ENCODE data around the gene MPPED1. TPM values are rescaled to one million over a fixed set of nuclear protein-coding genes. Genes with fewer than 3 reads are reported as not detected.

Gene MPPED1
- total RNA-seq, 2 experiments from 2014 or later = not detected

GRCh38 chr22:43384863-43385262 lies 27.0 kb upstream of the MPPED1 start:
- CTCF ChIA-PET = interaction anchor here (1.9 to 6.6 kb wide), 3 partner anchors 38 to 153 kb away, joined by 8 to 27 read pairs (median 10); no protein-coding TSS in a partner anchor
- intact Hi-C loops (cut with micrococcal nuclease) = loop anchor here (1.0 to 5.0 kb wide), 4 partner anchors 38 to 497 kb away; no protein-coding TSS in a partner anchor
- H3K4me3 Mint-ChIP-seq = no peak overlapping the region
- DNase-seq = no peak
- peaks cover 2% of the 10 kb centered on the region for H3K4me1 Mint-ChIP-seq (ENCODE audit: low read depth)
- no peaks in the 10 kb centered on the region for H3K9me3 Mint-ChIP-seq
- H3K27ac Mint-ChIP-seq = no peak overlapping the region
- peaks cover 20% of the 10 kb centered on the region for H3K27me3 Mint-ChIP-seq (ENCODE audit: low read depth)
- H3K36me3 Mint-ChIP-seq (ENCODE audit: low read depth) = no peaks in the 10 kb centered on the region

DNA sequence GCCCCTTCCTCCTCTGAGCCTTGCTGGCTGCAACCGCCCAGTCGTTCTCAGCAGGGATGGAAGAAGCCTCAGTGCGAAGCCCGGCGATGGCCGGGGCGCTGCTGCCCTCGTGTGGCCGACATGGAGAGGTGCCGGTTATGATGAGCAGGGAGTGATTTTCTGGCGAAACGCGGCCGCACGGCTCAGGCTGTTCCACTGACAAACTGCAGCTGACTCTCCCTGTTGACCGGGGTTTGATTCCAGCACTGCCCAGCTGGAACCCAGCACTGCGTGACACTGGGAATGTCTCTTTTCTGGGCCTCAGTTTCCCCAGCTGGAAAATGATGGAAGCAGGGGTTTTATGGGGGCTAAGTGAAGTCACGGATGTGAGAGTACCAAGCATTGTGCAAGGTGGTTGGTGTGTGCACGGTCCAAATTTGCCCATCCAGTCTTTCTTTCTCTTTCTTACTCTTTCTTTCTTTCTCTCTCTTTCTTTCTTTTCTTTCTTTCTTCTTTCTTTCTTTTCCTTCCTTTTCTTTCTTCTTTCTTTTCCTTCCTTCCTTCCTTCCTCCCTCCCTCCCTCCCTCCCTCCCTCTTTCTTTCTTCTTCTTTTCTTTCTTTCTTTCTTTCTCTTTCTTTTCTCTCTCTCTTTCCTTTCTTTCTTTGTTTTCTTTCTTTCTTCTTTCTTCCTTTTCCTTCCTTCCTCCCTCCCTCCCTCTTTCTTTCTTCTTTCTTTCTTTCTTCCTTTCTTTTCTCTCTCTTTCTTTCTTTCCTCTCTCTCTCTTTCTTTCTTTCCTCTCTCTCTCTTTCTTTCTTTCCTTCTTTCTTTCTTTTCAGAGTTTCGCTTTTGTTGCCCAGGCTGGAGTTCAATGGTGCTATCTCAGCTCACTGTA lies 25.8 kb upstream of the MPPED1 start:
- no peak overlapping the region for H3K4me3 Mint-ChIP-seq
- intact Hi-C loops (cut with micrococcal nuclease) = loop anchor here (1.0 to 5.0 kb wide), 4 partner anchors 39 to 496 kb away; no protein-coding TSS in a partner anchor
- no peak overlapping the region for H3K27ac Mint-ChIP-seq
- DNase-seq = peak; percentile 78
- CTCF ChIA-PET = interaction anchor here (0.6 to 6.6 kb wide), 10 partner anchors 12 to 407 kb away, joined by 3 to 27 read pairs (median 4); no protein-coding TSS in a partner anchor
- H3K4me1 Mint-ChIP-seq (ENCODE audit: low read depth) = peaks cover 2% of the 10 kb centered on the region
- H3K9me3 Mint-ChIP-seq = no peaks in the 10 kb centered on the region
- no peaks in the 10 kb centered on the region for H3K36me3 Mint-ChIP-seq (ENCODE audit: low read depth)
- H3K27me3 Mint-ChIP-seq (ENCODE audit: low read depth) = peaks cover 20% of the 10 kb centered on the region

GRCh38 chr22:43387815-43388214 lies 24.0 kb upstream of the MPPED1 start:
- Mint-ChIP-seq H3K9me3 (no peaks in the 10 kb centered on the region), H3K27ac (no peak overlapping the region), H3K4me3 (no peak overlapping the region), H3K36me3 (ENCODE audit: low read depth) (no peaks in the 10 kb centered on the region), H3K27me3 (ENCODE audit: low read depth) (peaks cover 20% of the 10 kb centered on the region), H3K4me1 (ENCODE audit: low read depth) (peaks cover 2% of the 10 kb centered on the region)
- CTCF ChIA-PET = interaction anchor here (1.0 to 1.7 kb wide), 4 partner anchors 20 to 497 kb away, joined by 3 to 7 read pairs (median 4); no protein-coding TSS in a partner anchor
- no peak for DNase-seq
- intact Hi-C loops (cut with micrococcal nuclease) = loop anchor here (1.0 to 5.0 kb wide), 2 partner anchors 93 to 494 kb away; no protein-coding TSS in a partner anchor

DNA sequence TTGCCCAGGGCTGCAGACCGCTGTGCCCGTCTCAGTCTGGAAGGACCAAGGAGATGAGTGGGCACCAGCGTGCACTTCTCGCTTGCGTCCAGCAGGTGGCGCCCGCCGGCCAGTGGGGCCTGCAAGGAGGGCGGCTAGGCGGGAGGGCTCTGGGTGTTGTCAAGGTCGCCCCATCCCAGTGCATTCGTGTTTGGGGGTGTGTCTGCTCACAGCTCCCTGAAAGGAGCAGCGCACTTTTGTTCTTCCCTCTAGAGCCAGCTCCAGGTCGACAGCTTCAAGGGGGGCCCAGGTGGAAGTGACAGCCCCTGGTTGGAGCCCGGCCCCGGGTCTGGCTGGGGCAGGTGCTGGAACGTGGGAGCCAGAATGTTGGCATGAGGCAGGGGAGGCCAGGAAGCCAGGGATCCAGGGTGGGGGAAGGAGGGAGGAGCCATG lies 23.4 kb upstream of the MPPED1 start:
- intact Hi-C loops (cut with micrococcal nuclease) = loop anchor here (1.0 to 5.0 kb wide), 2 partner anchors 93 to 494 kb away; no protein-coding TSS in a partner anchor
- H3K9me3 Mint-ChIP-seq = no peaks in the 10 kb centered on the region
- no peak overlapping the region for H3K4me3 Mint-ChIP-seq
- peak; percentile 82 for DNase-seq
- peaks cover 2% of the 10 kb centered on the region for H3K4me1 Mint-ChIP-seq (ENCODE audit: low read depth)
- H3K36me3 Mint-ChIP-seq (ENCODE audit: low read depth) = no peaks in the 10 kb centered on the region
- no peak overlapping the region for H3K27ac Mint-ChIP-seq
- CTCF ChIA-PET = interaction anchor here (0.6 to 1.7 kb wide), 4 partner anchors 13 to 136 kb away, joined by 3 to 7 read pairs (median 4); no protein-coding TSS in a partner anchor
- peaks cover 20% of the 10 kb centered on the region for H3K27me3 Mint-ChIP-seq (ENCODE audit: low read depth)

GRCh38 chr22:43389227-43389836 lies 22.5 kb upstream of the MPPED1 start:
- H3K27me3 Mint-ChIP-seq (ENCODE audit: low read depth) = peaks cover 20% of the 10 kb centered on the region
- no peaks in the 10 kb centered on the region for H3K36me3 Mint-ChIP-seq (ENCODE audit: low read depth)
- no peaks in the 10 kb centered on the region for H3K9me3 Mint-ChIP-seq
- no peak overlapping the region for H3K27ac Mint-ChIP-seq
- DNase-seq = no peak
- intact Hi-C loops (cut with micrococcal nuclease) = loop anchor here (5.0 kb wide), 1 partner anchor 493 kb away; no protein-coding TSS in a partner anchor
- CTCF ChIA-PET = interaction anchor here (1.0 to 1.1 kb wide), 2 partner anchors 14 to 117 kb away, joined by 4 read pairs; no protein-coding TSS in a partner anchor
- H3K4me3 Mint-ChIP-seq = no peak overlapping the region
- peaks cover 2% of the 10 kb centered on the region for H3K4me1 Mint-ChIP-seq (ENCODE audit: low read depth)

DNA sequence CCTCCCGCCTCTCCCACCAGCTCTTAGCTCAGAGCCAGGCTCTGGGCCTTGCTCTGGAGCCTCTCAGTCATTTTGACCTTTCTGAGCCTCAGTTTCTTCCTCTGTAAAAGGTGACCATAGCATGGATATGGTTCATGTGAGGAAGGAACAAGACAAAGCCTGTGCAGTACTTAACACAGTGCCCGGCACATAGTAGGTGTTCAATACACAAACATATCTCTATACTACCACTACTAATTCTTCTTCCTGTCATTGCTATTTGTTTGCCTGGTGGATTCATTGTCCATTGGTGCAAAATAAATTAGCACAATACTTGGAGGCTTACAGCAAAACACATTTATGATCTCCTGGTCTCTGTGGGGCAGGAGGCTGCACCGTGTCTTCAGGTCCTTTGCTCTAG lies 21.6 kb upstream of the MPPED1 start:
- no peaks in the 10 kb centered on the region for H3K9me3 Mint-ChIP-seq
- DNase-seq = no peak
- CTCF ChIA-PET = interaction anchor here (1.0 kb wide), 1 partner anchor 117 kb away, joined by 4 read pairs; no protein-coding TSS in a partner anchor
- intact Hi-C loops (cut with micrococcal nuclease) = no loop called here
- H3K36me3 Mint-ChIP-seq (ENCODE audit: low read depth) = no peaks in the 10 kb centered on the region
- H3K4me3 Mint-ChIP-seq = no peak overlapping the region
- H3K4me1 Mint-ChIP-seq (ENCODE audit: low read depth) = peaks cover 2% of the 10 kb centered on the region
- no peak overlapping the region for H3K27ac Mint-ChIP-seq
- peaks cover 18% of the 10 kb centered on the region for H3K27me3 Mint-ChIP-seq (ENCODE audit: low read depth)

DNA sequence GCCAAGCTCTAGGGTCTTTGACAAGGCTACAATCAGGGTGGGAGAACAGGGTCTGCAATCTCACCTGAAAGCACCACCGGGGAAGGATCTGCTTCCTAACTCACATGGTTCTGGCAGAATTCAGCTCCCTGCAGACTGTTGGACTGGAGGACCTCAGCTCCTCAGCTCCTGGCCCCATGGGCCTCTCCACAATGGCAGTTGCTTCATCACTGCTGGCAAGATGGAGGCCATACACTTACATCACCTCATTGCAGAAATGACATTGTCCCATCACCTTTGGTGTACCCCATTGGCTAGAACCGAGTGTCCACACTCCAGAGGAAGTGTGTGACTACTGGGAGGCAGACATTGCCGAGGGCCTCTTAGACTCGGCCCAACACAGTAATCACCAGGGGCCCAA lies 20.9 kb upstream of the MPPED1 start:
- no peaks in the 10 kb centered on the region for H3K9me3 Mint-ChIP-seq
- intact Hi-C loops (cut with micrococcal nuclease) = no loop called here
- peaks cover under 1% of the 10 kb centered on the region for H3K4me1 Mint-ChIP-seq (ENCODE audit: low read depth)
- H3K4me3 Mint-ChIP-seq = no peak overlapping the region
- H3K27ac Mint-ChIP-seq = no peak overlapping the region
- DNase-seq = no peak
- H3K27me3 Mint-ChIP-seq (ENCODE audit: low read depth) = peaks cover 15% of the 10 kb centered on the region
- CTCF ChIA-PET = interaction anchor here (0.8 kb wide), 1 partner anchor 14 kb away, joined by 3 read pairs; no protein-coding TSS in a partner anchor
- no peaks in the 10 kb centered on the region for H3K36me3 Mint-ChIP-seq (ENCODE audit: low read depth)

- H3K4me1 Mint-ChIP-seq (ENCODE audit: low read depth) = no peaks in the 10 kb centered on the region
- no peak for DNase-seq
- H3K9me3 Mint-ChIP-seq = no peaks in the 10 kb centered on the region
- H3K36me3 Mint-ChIP-seq (ENCODE audit: low read depth) = no peaks in the 10 kb centered on the region
- no peak overlapping the region for H3K4me3 Mint-ChIP-seq
- CTCF ChIA-PET = interaction anchor here (0.8 kb wide), 1 partner anchor 14 kb away, joined by 3 read pairs; no protein-coding TSS in a partner anchor
- intact Hi-C loops (cut with micrococcal nuclease) = no loop called here
- H3K27me3 Mint-ChIP-seq (ENCODE audit: low read depth) = peaks cover 13% of the 10 kb centered on the region
- H3K27ac Mint-ChIP-seq = no peak overlapping the region
These were observed 20.5 kb upstream of the MPPED1 start for GRCh38 chr22:43391306-43391705.

GRCh38 chr22:43392385-43392989 lies 19.3 kb upstream of the MPPED1 start:
- no peak overlapping the region for H3K27ac Mint-ChIP-seq
- H3K4me1 Mint-ChIP-seq (ENCODE audit: low read depth) = no peaks in the 10 kb centered on the region
- CTCF ChIA-PET = no interaction called here
- H3K4me3 Mint-ChIP-seq = no peak overlapping the region
- no peaks in the 10 kb centered on the region for H3K9me3 Mint-ChIP-seq
- peaks cover 4% of the 10 kb centered on the region for H3K27me3 Mint-ChIP-seq (ENCODE audit: low read depth)
- no peaks in the 10 kb centered on the region for H3K36me3 Mint-ChIP-seq (ENCODE audit: low read depth)
- DNase-seq = no peak
- intact Hi-C loops (cut with micrococcal nuclease) = no loop called here

- CTCF ChIA-PET = no interaction called here
These were observed 18.5 kb upstream of the MPPED1 start for GRCh38 chr22:43393132-43393843.

DNA sequence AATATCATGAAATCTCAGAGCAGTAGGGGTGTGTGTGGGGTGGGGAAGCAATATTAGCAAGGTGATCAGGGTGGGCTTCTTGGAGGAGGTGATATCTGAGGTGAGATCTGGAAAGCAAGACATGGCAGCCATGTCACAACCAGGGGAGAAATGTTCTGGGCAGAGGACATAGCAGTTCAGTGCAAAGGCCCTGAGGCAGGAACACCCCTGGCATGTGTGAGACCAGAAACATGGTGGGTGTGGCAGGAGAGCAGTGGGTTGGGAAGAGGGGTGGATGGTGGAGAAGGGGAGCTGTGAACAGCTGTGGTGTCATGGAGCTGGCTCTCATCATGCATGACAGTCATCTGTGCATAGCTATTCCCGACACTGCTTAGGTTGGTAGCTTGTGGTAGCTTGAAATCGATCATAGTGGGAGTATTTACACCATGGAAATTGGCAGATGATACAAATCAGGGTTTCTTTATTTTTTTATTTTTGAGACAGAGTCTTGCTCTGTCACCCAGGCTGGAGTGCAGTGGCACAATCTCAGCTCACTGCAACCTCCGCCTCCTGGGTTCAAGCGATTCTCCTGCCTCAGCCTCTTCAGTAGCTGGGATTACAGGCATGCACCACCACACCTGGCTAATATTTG lies 17.9 kb upstream of the MPPED1 start:
- no peak for DNase-seq
- no peaks in the 10 kb centered on the region for H3K36me3 Mint-ChIP-seq (ENCODE audit: low read depth)
- H3K27me3 Mint-ChIP-seq (ENCODE audit: low read depth) = no peaks in the 10 kb centered on the region
- CTCF ChIA-PET = interaction anchor here (0.6 to 1.4 kb wide), 2 partner anchors 491 to 641 kb away, joined by 4 read pairs; no protein-coding TSS in a partner anchor
- intact Hi-C loops (cut with micrococcal nuclease) = no loop called here
- H3K4me3 Mint-ChIP-seq = no peak overlapping the region
- H3K4me1 Mint-ChIP-seq (ENCODE audit: low read depth) = no peaks in the 10 kb centered on the region
- no peaks in the 10 kb centered on the region for H3K9me3 Mint-ChIP-seq
- no peak overlapping the region for H3K27ac Mint-ChIP-seq

More at GRCh38 chr22:43393132-43393843, 18.5 kb upstream of the MPPED1 start:
- no peaks in the 10 kb centered on the region for H3K4me1 Mint-ChIP-seq (ENCODE audit: low read depth)
- intact Hi-C loops (cut with micrococcal nuclease) = no loop called here
- no peak overlapping the region for H3K4me3 Mint-ChIP-seq
- H3K27ac Mint-ChIP-seq = no peak overlapping the region
- no peaks in the 10 kb centered on the region for H3K9me3 Mint-ChIP-seq
- H3K27me3 Mint-ChIP-seq (ENCODE audit: low read depth) = no peaks in the 10 kb centered on the region
- no peak for DNase-seq
- no peaks in the 10 kb centered on the region for H3K36me3 Mint-ChIP-seq (ENCODE audit: low read depth)

All from activated naive CD4-positive, alpha-beta T cell treated with anti-CD3 and anti-CD28 coated beads for 36 hours (primary cell).